D341Med (cell line): ENCODE measurements around the gene EFHB.
"Not testable (repeated sequence)": the region's sequence is repeated elsewhere in the genome, so short reads cannot be mapped to it uniquely, and the experiment has no call there.

ENCODE experiments used
- DNase-seq: peaks from one replicate; pipeline ENCODE4 v3.0.0; 2012; ENCODE audit warnings: low spot score

The EFHB gene, protein sequence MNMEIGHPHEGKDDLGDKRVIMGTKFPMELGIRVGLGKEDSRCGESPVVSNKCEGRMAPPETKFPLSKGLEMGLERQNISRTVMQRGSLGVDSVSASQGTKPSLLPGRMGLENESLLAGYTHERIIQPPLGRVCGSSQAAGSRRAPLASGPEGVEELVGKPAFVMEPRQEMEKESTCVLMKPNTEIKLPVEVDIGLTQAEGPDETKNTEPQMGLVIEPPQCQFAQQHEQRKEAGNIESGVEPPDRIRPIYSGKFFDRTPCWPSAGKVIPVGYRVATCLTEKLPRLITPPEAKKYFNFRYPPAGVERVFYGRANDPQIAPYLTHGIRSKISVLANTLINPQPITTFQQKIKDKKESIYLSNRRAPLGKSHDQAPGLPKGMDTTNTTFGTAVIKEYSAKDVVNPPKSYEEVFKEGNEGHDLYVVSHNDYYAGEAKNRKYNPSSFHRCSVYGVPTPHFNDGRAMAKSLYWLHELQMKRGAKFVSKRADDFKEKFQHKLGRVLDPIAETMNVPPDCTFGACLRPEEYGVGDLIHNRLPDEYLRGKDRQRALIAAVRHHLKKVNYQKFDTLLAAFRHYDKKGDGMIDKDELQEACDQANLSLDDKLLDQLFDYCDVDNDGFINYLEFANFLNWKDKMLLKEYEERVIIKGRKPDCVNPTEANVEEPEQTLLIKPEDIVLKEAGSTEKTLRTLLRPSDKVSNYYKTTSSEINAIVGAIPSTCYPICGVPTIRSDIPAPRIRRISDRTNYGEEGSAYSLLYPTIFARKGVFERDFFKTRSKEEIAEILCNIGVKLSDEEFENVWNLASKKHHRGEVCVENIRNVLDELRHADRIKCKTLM

DNA sequence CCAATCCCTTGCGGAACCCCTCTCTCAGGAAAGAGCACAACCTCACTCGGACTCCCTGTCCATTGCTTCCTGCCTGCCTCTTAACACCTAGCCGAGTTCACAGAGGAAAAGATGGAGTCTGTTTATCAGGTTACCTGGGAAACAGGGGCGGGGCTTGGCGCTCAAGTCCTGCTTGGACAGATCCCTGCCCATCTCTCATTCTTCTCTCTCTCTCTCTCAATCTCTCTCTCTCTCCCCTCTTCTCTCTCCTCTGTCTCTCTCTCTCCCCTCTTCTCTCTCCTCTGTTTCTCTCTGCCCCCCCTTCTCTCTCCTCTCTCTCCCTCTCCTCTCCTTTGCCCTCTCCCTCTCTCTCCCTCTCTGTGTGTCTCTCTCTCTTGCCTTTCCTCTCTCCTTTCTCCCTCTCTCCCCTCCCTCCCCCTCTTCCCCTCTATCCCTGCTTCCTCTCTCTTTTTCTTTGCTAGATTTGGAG, at the start of gene EFHB:
Gene EFHB (minus strand): TSS at position 120 of the 469 bp plus-strand sequence. CDS start 199 bp downstream, outside the sequence.
- peak; percentile 33 for DNase-seq

DNA sequence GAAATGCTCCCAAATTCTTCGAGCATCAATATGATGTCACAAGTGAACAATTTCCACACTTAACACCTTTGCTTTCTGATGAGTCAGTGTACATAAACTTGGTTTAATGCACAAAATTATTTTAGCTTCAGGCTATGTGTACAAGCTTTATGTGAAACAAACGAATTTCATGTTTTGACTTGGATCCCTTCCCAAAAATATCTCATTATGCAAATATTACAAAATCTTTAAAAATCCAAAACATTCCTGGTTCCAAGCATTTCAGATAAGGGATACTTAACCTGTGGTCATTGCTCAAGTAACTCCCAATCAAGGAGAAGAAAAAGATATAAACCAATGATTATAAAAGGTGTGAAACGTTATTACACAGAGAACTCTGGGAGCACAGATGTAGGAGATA, 38.0 kb upstream of the EFHB start:
- no peak for DNase-seq

DNA sequence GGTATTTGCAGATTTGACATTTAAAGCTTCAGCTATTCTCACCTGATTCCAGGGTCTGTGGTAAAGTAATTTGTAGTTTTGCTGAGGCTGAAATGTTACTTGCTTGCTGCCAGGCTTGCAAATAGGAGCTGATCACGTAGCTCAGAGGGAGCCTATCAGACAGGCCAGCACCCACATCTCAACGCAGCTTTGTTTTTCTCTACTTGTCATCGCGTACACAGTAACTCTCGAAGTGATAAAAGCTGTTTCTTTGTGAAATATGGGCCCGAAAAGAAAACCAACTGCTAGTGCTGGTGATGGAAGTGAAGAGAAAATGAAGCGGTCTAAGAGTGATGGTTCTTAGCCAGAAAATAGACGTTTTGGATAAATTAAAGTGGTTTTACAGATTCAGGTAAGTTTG, 36.3 kb upstream of the EFHB start:
- no peak for DNase-seq

DNA sequence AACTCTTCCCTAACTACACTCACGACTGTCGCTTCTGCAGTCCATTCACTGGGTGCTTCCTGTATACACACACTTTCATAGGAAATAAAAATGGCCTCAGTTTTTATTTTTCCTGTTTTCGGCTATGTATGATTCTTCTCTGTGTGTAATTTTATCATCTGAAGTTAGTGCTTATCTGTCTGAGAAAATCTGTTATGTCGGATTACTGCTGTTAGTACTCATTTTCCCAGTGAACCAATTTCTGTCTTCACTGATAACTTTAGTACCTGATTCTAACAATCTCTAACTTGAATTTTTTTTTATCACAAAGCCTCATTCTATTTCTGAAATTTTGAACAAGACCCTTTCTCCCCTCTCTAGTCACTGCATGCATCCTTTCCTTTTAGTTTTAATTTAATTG, 33.8 kb upstream of the EFHB start:
- DNase-seq = no peak

DNA sequence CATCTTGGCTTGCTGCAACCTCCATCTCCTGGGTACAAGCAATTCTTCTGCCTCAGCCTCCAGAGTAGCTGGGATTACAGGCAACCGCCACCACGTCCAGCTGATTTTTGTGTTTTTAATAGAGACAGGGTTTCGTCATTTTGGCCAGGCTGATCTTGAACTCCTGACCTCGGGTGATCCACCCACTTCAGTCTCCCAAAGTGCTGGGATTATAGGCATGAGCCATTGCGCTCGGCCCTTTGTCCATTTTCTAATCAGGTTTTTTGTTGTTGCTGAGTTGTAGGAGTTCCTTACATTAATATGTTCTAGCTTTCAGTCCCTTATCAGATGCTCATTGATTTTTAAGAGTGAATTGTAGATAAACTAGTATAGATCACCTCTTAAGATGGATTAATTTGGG, 33.2 kb upstream of the EFHB start:
- no peak for DNase-seq

DNA sequence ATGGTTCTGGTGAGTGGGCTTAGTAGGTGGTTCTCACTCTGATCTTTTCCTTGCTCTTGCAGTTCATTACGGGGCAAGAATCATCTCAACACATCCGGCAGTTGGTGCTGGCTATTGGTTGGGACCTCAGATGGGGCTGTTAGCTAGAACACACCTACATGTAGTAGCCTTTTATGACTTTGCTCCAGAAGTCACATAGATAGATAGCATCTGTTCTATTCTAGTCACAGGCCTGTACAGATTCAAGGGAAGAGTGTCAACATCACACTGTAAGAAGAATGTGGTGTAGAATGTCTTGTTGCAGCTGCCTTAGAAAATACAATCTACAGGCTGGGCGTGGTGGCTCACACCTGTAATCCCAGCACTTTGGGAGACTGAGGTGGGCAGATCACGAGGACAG, 27.9 kb upstream of the EFHB start:
- DNase-seq = no peak

DNA sequence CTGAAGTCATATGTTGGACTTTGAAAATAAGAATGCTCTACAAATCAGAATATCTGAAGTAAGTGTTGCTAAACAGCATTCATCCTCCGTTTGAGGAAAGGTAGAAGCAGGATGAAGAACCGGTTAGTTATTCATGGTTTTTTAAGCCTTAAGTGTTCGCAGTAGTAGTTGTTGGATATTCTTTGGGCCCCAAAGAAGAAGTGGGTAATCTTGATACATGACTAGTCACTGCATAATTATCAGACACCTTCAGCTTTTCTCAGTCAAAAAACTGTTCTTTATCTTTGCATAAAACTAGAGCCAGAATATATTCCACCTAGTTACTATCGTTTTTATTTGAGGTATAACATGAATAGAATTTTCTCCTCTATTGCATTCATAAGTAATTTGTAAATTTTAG, 26.7 kb upstream of the EFHB start:
- DNase-seq = no peak

DNA sequence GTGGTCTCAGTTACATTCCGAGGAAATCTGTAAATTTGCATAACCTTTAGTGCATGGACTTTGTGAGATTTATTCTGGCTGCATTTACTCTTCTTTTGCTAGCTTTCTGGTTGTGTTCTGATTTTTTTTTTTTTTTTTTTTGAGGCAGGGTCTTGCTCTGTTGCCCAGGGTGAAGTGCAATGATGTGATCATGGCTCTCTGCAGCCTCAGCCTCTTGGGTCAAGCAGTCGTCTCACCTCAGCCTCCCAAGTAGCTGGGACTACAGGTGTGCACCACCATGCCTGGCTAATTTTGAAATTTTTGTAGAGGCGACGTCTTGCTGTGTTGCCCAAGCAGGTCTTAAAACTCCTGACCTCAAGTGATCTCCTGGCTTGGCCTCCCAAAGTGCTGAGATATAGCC, 25.5 kb upstream of the EFHB start:
- DNase-seq = no peak

DNA sequence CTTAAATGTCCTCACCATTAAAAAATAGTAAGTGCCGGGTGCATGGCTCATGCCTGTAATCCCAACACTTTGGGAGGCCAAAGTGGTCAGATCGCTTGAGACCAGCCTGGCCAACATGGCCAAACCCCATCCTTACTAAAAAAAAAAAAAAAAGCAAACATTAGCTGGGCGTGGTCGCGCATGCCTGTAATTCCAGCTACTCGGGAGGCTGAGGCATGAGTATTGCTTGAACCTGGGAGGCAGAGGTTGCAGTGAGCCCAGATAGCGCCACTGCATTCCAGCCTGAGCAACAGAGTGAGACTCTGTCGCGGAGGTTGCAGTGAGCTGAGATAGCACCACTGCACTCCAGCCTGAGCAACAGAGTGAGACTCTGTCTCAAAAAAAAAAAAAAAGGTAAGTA, 23.3 kb upstream of the EFHB start:
- not testable (repeated sequence) for DNase-seq

DNA sequence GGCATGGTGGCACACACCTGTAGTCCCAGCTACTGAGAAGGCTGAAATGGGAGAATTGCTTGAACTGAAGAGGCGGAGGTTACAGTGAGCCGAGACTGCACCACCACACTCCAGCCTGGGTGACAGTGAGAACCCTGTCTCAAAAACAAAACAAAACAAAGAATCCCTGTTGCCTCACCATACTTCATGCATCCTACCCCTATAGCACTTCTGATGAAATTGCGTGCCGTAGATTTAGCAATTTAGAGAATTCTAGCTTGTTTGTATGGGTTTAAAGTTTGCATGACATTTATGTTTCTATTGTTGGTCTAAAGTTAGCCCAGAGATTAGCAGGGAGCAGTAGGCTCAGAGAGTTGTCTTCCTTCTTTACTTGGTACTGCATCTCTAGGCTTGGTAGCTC, 20.7 kb upstream of the EFHB start:
- no peak for DNase-seq

DNA sequence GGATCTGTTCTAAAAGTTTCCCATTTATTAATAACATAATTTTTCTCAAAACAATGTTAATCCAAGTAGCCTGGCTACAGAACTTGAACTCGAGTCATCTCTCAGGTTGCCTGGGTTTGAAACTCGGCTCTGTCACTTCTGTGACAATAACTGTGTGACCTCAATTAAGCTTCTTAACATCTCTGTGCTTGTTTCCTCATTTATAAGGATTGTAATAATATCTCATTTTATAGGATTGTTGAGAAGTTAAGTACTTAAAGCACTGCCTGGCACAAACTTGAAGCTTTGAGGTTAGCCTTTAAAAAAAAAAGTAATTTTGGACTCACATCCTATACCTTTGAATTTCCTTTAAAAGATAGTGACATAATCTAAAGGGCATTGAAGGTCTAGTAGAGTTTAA, 16.3 kb upstream of the EFHB start:
- no peak for DNase-seq

DNA sequence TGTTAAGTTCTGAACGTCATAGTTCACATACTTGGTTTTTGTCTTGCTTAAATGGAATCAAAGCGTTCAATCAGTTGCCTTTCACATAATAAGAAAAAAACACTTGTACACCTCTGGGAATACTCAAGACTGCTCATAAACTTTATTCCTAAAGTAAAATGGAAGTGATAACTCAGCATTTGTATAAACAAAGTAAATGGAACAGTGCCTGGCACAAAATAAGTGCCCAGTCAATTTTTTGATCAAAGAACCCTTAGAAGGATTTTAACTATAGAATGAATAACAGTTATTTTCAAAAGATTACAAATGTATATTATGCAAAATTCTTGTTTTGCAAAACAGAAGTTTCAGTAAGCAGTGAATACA, 14.2 kb upstream of the EFHB start:
- DNase-seq = no peak

DNA sequence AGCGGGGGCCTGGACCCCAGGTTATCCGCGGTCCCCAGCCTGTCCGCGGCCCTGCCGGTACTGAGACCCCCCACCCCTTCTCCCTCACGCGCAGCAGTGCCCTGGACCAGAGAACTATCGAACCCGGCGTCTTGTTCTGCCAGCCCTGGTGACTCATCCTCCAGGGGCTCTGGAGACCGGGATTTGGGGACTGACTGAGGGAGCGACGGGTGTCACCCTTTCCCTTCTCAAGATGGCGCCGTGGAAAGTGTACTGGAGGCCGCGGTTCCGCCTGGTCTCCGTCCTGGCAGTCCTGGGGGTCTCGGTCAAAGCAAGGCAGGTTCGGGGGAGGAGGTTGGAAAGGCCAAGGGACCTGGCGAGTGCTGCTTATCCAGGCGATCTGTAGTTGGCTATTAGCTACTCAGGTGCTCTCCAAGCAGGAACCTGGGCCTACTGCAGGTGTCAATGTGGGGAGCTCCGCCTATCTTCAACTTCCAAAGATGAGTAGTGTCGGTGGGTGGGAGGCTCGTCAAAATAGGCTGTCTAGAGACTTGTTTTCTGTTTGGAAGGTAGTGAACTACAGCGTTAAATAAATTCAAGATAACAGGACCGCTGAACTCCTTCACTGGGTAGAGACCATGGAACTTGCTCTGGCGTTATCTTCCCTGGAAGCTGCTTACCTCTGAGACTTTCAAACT, 13.7 kb upstream of the EFHB start:
- peak; percentile 63 for DNase-seq

DNA sequence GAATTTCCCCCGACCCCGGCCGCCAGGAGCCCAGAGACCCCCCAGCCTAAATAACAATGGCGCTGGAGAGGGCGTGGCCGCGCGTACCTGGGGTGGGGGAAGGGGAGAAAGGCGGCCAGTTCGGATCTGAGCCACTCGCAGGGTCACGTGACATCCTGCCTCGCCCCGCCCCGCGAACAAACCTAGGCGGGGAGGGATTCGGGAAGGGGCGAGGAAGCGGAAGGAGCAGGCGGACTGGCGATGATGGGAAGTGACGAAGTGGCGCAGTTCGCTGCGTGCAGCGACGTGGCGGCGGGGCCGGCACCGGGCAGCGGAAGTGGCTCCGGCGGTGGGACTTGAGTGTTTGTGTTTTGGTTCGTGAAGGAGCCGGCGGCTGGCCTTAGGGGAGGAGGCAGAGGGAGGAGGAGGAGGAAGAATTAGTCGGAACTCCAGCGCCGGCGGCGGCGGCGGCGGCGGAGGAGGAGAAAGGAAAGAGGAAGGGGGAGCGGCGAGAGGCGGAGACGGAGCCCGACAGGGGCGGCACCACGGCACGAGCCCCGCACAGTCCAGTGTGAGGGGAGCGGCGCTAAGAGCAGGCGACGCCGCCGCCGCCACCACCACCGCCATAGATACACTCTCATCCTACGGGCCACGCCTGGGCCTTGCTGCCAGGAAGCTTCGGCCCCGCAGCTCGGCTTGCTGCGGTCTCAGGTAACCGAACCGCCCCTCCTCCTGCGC, 13.0 kb upstream of the EFHB start, which contains the start of gene RAB5A:
Gene RAB5A (plus strand): TSS at position 266 of the 717 bp plus-strand sequence. CDS start 3,802 bp downstream, outside the sequence.
- peak; percentile 96 for DNase-seq

DNA sequence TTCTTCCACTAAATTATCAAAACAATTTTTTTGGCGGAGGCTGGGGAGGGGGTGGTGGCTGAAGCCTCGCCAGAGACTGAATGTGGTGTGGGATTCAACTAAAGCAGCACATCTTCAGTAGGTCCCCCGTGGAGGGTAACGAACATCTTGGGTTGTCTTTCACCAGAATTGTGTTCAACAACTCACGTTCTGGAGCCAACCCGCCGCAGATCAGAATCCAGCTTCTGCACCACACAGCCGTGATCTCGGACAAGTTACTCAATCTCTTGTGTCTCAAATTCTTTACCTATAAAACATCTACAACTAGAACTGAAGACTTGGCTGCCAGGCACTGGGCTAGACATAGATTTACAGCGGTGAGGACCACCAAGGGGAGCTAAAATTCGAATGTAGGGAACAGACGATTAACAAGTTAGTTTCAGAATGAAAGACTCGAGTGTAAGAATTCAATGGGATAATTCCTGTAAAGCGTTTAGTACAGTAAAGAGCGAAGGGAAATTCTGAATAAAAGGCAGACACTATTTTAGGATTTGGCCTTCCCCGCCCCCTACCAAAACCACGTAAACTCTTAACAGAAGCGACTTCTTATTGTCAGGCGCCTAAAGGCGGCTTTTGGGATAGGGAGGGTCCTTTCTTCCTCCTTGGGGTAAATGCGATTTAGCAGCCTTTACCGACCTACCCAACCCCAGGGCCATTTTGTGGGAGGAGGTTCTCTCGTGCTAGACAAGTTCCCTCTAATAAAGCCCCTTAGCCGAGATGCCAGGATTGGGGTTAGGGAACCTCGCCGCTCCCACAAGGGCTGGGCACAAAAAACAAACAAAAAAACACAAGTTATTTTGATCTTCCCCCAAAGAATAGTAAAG, 12.2 kb upstream of the EFHB start:
- DNase-seq = no peak

DNA sequence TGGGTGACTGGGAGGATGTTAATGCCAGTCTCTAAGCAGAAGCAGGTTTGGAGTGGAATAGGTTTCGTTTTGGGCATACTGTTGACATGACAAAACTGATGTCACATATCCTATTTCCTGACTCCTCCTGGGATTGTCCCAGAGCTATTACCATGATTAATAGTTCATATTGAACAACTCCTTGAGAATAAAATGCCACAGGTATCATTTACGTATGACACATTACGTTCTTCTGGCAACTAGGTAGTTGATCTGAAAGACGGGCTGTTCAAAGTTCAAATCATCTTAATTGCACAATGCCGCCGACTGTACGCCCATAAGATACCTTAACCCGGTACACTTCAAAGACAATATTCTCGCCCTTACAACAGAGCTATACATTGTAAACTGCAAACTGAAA, 11.5 kb upstream of the EFHB start:
- no peak for DNase-seq

DNA sequence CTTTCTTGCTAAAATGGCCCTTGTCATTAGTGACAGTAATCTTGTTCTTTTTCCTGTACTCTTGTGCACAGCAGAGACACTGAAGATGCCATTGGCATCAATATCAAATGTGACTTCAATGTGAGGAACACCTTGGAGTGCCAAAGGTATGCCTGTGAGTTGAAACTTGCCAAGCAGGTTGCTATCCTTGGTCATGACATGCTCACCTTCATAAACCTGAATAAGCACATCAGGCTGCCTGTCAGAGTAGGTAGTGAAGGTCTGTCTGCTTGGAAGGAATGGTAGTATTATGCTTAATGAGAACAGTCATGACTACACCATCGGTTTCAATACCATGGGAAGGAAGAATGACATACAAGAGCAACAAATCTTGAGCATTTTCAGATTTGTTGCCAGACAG, 6.6 kb upstream of the EFHB start:
- no peak for DNase-seq

DNA sequence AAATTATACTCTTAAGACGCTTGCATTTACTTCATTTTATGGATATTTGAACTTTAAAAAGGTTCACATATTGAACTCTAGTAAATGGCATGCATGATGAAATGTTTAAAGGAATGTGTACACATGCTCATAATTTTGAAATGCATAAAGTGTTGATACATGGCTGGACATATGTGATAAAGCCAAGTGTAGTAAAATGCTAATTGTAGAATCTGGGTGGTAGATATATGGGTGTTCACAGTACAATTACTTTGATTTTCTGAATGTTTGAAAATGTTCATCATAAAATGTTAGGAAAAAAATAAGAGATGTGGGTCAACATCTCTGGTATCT, 4.2 kb upstream of the EFHB start:
- DNase-seq = no peak

DNA sequence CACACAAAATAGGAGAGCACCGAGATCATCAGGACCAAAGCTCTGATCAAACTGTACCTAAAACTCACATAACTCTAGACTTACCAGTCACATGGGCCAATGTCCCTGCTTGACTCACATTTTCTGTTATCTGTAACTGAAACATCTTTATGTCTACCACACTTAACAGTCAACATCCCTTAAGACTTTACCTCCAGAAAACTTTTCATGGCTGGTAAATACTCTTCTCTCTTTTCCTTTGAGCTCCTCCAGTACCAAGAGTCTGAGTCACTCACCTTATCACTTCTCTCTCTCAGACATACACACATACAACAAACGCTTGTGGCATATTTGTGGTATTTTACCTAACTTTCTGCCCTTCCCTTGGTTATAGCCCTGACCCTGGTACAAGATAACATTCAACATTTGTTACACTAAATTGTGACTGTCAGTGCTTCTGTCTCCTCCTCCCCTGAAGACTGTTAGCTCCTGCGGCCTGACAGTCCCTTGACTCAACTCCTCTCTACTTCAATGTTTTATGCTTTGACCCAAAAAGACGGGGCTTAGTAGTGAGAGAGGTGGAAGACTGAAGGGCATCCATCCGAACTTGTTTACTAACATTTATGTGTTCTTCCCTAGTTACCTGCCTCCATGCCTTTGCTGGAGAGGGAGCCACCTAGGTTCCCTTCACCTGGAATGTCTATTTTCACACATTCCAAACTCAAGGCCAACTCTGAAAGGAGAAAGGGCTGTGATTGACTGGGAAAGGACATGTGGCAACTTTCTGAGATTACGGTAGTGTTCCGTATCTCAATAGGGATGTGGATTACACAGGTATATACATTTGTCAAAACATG, 3.7 kb upstream of the EFHB start:
- no peak for DNase-seq

DNA sequence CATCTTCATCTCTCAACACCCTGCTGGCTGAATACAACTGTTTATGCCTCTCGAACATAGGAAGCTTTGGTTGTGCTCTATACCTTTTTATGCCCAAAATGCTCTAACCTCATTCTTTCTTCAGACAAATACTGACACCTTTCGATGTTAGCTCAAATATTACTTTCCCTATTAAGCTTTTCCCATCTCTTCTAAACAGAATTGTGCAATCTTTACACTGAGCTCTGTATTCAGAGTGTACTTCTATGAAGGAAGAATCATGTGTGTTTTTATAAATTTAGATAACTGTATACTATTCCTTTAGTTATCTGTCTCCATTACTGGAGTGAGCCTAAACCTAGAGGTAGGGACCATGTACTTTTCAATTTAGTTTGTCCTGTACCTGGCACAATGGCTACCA, 1.6 kb downstream of the EFHB start:
- no peak for DNase-seq
